Caco-2 (cell line): ENCODE measurements around the gene CLSTN2. TPM values are rescaled to one million over a fixed set of nuclear protein-coding genes. Genes with fewer than 3 reads are reported as not detected.

Source experiments
- BruUV-seq: library from RNA; stranded (reverse); fragments of 400-500 nt; replicated peaks from 2 replicates; lab custom pipeline; 2021; lab: Mats Ljungman, UMichigan
- CTCF ChIA-PET: fragments of 300-600 bp; sonication (Branson Sonifier 250); formaldehyde crosslinking; loops from one replicate; lab custom pipeline; 2022; ENCODE audit warnings: antibody characterized with exemption; lab: Charles Lee
- POLR2A ChIA-PET: fragments of 300-600 bp; sonication (Branson Sonifier 250); formaldehyde crosslinking; loops from one replicate; lab custom pipeline; 2022; ENCODE audit warnings: antibody characterized with exemption; lab: Charles Lee
- DNase-seq, 2 experiments: peaks; one replicate each; pipeline versions ENCODE4 v3.0.0 to v3.0.0-alpha.2; 2020 to 2022
- H3K27me3 ChIP-seq: replicated peaks from 2 replicates; pipeline ENCODE4 v1.6.0; 2011; ENCODE audit warnings: low read length; ENCODE audit not compliant: control insufficient read depth, insufficient read depth
- H3K36me3 ChIP-seq: 2 replicates; pipeline ENCODE4 v1.5.1; 2011; ENCODE audit warnings: low read length; ENCODE audit not compliant: control insufficient read depth, insufficient read depth
- H3K4me1 ChIP-seq: fragments of 250-450 bp; sonication (Bioruptor Pico); 2 replicates; pipeline ENCODE4 v1.5.1; 2020; ENCODE audit warnings: mild to moderate bottlenecking
- H3K4me3 ChIP-seq: 2 replicates; pipeline ENCODE4 v1.5.1; 2011; ENCODE audit warnings: low read depth, mild to moderate bottlenecking, control low read depth, low read length
- H3K9me3 ChIP-seq: fragments of 250-450 bp; sonication (Bioruptor Pico); 2 replicates; pipeline ENCODE4 v1.5.1; 2020; ENCODE audit warnings: mild to moderate bottlenecking, moderate library complexity
- H3K27ac Mint-ChIP-seq: one replicate; pipeline ENCODE4 v1.8.0; 2022; ENCODE audit warnings: mixed read lengths; ENCODE audit not compliant: unreplicated experiment
- H3K27me3 Mint-ChIP-seq: one replicate; pipeline ENCODE4 v1.8.0; 2022; ENCODE audit warnings: mixed read lengths; ENCODE audit not compliant: insufficient read depth, unreplicated experiment
- H3K36me3 Mint-ChIP-seq: one replicate; pipeline ENCODE4 v1.8.0; 2022; ENCODE audit warnings: mild to moderate bottlenecking, mixed read lengths; ENCODE audit not compliant: insufficient read depth, unreplicated experiment
- H3K4me1 Mint-ChIP-seq: one replicate; pipeline ENCODE4 v1.8.0; 2022; ENCODE audit warnings: low read depth, mixed read lengths; ENCODE audit not compliant: unreplicated experiment
- H3K4me3 Mint-ChIP-seq: one replicate; pipeline ENCODE4 v1.8.0; 2022; ENCODE audit warnings: mild to moderate bottlenecking, moderate library complexity, mixed read lengths; ENCODE audit not compliant: unreplicated experiment
- H3K9me3 Mint-ChIP-seq: one replicate; pipeline ENCODE4 v1.8.0; 2022; ENCODE audit warnings: mixed read lengths; ENCODE audit not compliant: unreplicated experiment
- CTCF ChIP-seq, 2 experiments: fragments of 200-600 bp in 1 of 2; IDR thresholded peaks; 1 replicate in 1 of 2; 2 replicates in 1 of 2; pipeline versions ENCODE4 v1.5.1 to v1.8.0; 2011 to 2022; ENCODE audit warnings: antibody characterized with exemption in 1 of 2, control low read depth in 1 of 2, inconsistent platforms in 1 of 2, low read depth in 1 of 2, low read length in 1 of 2, mild to moderate bottlenecking in 1 of 2, moderate library complexity in 1 of 2; ENCODE audit not compliant: insufficient read depth in 1 of 2, severe bottlenecking in 1 of 2, unreplicated experiment in 1 of 2
- intact Hi-C: fragments of 100-400 bp; cut with micrococcal nuclease; formaldehyde crosslinking; loops from one replicate; pipeline ENCODE4 v1.10.0; 2022; ENCODE audit not compliant: unreplicated experiment
- total RNA-seq: library from RNA; stranded (reverse); gene quantifications from 2 replicates; pipeline ENCODE4 v1.2.3, GENCODE V29; 2022

CLSTN2 gene
- total RNA-seq, 1 experiment from 2014 or later = 26.1 TPM

DNA sequence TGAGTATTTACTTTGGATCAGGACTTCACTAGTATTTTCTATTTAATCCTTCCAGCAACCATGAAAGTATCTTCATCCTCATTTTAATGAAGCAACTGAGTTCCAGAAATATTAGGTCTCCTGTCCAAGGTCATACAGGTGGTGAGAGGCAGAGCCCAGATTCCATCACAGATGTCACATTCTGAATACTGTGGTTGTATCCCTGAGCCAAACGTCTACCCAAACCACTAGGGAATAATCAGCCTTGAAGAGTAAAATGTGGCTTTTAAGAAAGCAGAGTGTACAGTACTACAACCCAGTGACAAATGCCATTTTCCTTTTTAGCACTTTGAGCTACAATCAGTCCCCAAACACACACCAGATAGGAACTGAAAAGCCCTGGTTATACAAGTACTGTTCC is 649.6 kb downstream of the CLSTN2 start:
- Histone ChIP-seq H3K27me3 (no peaks in the 10 kb centered on the region), H3K9me3 (no peaks in the 10 kb centered on the region), H3K4me3 (no peak overlapping the region), H3K4me1 (no peaks in the 10 kb centered on the region), H3K36me3 (no peaks in the 10 kb centered on the region)
- intact Hi-C loops = no loop called here
- BruUV-seq = no TSS peak
- no peak overlapping the region for H3K4me3 Mint-ChIP-seq
- peaks cover 7% of the 10 kb centered on the region for H3K27me3 Mint-ChIP-seq
- ChIA-PET CTCF (no interaction called here), POLR2A (no interaction called here)
- no peak for TF ChIP-seq CTCF (IDR thresholded peaks at IDR 0.05; ENCODE audit: insufficient read depth in 1 of 2, low read depth in 1 of 2, low read length in 1 of 2, severe bottlenecking in 1 of 2, unreplicated experiment in 1 of 2)
- no peaks in the 10 kb centered on the region for H3K4me1 Mint-ChIP-seq
- no peak for DNase-seq
- H3K9me3 Mint-ChIP-seq = no peaks in the 10 kb centered on the region
- no peak overlapping the region for H3K27ac Mint-ChIP-seq
- H3K36me3 Mint-ChIP-seq = no peaks in the 10 kb centered on the region

DNA sequence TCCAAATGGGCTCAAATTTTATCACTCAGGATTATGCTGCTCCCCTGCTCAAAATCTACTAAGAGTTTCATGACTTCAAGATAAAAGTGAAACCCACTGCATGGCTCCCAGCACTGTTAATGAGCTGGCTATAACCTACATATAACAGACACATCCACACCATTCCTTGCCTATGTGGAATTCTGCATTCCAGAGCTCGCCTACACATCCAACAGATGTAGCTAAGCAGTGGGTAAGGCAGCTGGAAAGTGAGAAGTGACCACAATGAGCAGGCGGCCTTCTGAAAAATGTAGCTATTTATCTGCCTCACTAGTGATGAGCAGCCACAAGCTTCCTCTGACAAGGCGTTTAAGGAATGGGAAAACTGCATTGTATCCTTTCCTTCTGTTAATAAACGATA is 650.8 kb downstream of the CLSTN2 start:
- no peak overlapping the region for H3K4me3 ChIP-seq
- Mint-ChIP-seq H3K4me3 (no peak overlapping the region), H3K27me3 (peaks cover 7% of the 10 kb centered on the region), H3K27ac (no peak overlapping the region), H3K36me3 (no peaks in the 10 kb centered on the region), H3K4me1 (no peaks in the 10 kb centered on the region), H3K9me3 (no peaks in the 10 kb centered on the region)
- no peak for DNase-seq
- no peak for TF ChIP-seq CTCF (IDR thresholded peaks at IDR 0.05; ENCODE audit: insufficient read depth in 1 of 2, low read depth in 1 of 2, low read length in 1 of 2, severe bottlenecking in 1 of 2, unreplicated experiment in 1 of 2)
- H3K4me1 ChIP-seq = no peaks in the 10 kb centered on the region
- BruUV-seq = no TSS peak
- intact Hi-C loops = no loop called here
- POLR2A ChIA-PET = no interaction called here
- CTCF ChIA-PET = no interaction called here
- no peaks in the 10 kb centered on the region for H3K27me3 ChIP-seq
- no peaks in the 10 kb centered on the region for H3K36me3 ChIP-seq
- H3K9me3 ChIP-seq = no peaks in the 10 kb centered on the region

DNA sequence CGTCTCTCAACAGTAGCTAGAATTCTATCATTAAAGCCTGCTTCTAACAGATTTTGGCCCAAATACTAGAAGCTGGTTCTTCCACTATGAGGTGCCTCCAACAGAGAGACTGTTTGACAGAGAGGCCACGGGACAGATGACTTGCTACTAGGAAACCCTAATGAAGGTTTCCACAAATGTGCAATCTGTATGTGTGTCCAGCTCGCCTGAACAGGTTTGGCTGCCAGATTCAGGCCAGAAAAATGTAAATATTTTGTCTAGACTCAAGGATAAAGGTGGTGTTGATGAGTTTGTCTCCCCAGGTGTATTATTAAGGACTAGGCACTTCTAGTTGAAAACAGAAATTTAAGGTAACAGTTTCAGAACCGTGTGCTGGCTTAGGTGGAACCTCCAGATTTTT is 651.3 kb downstream of the CLSTN2 start:
- Mint-ChIP-seq H3K4me3 (no peak overlapping the region), H3K9me3 (no peaks in the 10 kb centered on the region), H3K4me1 (no peaks in the 10 kb centered on the region), H3K27ac (no peak overlapping the region), H3K36me3 (no peaks in the 10 kb centered on the region), H3K27me3 (peaks cover 7% of the 10 kb centered on the region)
- no TSS peak for BruUV-seq
- no peak for TF ChIP-seq CTCF (IDR thresholded peaks at IDR 0.05; ENCODE audit: insufficient read depth in 1 of 2, low read depth in 1 of 2, low read length in 1 of 2, severe bottlenecking in 1 of 2, unreplicated experiment in 1 of 2)
- ChIA-PET CTCF (no interaction called here), POLR2A (no interaction called here)
- intact Hi-C loops = no loop called here
- H3K4me3 ChIP-seq = no peak overlapping the region
- H3K36me3 ChIP-seq = no peaks in the 10 kb centered on the region
- no peaks in the 10 kb centered on the region for H3K27me3 ChIP-seq
- DNase-seq = no peak
- no peaks in the 10 kb centered on the region for H3K4me1 ChIP-seq
- H3K9me3 ChIP-seq = no peaks in the 10 kb centered on the region
